Testis (tissue), 2 donors: ENCODE measurements around the gene RNASE1.

Experiments used
- POLR2A ChIP-seq: fragments of 450-650 bp; IDR thresholded peaks from one replicate; pipeline ENCODE4 v1.6.1; 2017; ENCODE audit warnings: antibody characterized with exemption, mild to moderate bottlenecking, moderate library complexity
- TF ChIP-seq, protein P1 (sequence below), 3 experiments: fragments of 450-650 bp in 2 of 3; fragments of 200-600 bp in 1 of 3; sonication (generic) in 1 of 3; IDR thresholded peaks; one replicate each; pipeline ENCODE4 v1.5.1; 2016 to 2019; ENCODE audit warnings: antibody characterized with exemption in 3 of 3, mild to moderate bottlenecking in 2 of 3, moderate library complexity in 1 of 3

- TF ChIP-seq POLR2A: no peak
- TF ChIP-seq, protein P1, sequence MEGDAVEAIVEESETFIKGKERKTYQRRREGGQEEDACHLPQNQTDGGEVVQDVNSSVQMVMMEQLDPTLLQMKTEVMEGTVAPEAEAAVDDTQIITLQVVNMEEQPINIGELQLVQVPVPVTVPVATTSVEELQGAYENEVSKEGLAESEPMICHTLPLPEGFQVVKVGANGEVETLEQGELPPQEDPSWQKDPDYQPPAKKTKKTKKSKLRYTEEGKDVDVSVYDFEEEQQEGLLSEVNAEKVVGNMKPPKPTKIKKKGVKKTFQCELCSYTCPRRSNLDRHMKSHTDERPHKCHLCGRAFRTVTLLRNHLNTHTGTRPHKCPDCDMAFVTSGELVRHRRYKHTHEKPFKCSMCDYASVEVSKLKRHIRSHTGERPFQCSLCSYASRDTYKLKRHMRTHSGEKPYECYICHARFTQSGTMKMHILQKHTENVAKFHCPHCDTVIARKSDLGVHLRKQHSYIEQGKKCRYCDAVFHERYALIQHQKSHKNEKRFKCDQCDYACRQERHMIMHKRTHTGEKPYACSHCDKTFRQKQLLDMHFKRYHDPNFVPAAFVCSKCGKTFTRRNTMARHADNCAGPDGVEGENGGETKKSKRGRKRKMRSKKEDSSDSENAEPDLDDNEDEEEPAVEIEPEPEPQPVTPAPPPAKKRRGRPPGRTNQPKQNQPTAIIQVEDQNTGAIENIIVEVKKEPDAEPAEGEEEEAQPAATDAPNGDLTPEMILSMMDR (IDR thresholded peaks at IDR 0.05): no peak
Observed at GRCh38 chr14:20799892-20800544, 2.6 kb downstream of the RNASE1 start.
